KOPT-K1 (cell line): ENCODE results near the gene SNX9.
A peak's percentile ranks its signal among the peaks of the same experiment; 100 is the strongest.
"Not testable (repeated sequence)": the region's sequence is repeated elsewhere in the genome, so short reads cannot be mapped to it uniquely, and the experiment has no call there.

Source experiments
- H3K27ac ChIP-seq: fragments of 200-600 bp; sonication (generic); 2 replicates; pipeline ENCODE4 v1.5.1; 2016; ENCODE audit warnings: antibody characterized with exemption, mild to moderate bottlenecking, low read depth, low read length; ENCODE audit not compliant: poor library complexity, severe bottlenecking
- H3K36me3 ChIP-seq: fragments of 200-600 bp; sonication (generic); 2 replicates; pipeline ENCODE4 v1.5.1; 2017; ENCODE audit warnings: antibody characterized with exemption, mild to moderate bottlenecking, low read length, moderate library complexity; ENCODE audit not compliant: insufficient read depth
- H3K9me3 ChIP-seq: fragments of 200-600 bp; sonication (generic); 2 replicates; pipeline ENCODE4 v1.5.1; 2017; ENCODE audit warnings: antibody characterized with exemption, low read length, mild to moderate bottlenecking; ENCODE audit not compliant: insufficient read depth, poor library complexity, severe bottlenecking

Gene SNX9

DNA sequence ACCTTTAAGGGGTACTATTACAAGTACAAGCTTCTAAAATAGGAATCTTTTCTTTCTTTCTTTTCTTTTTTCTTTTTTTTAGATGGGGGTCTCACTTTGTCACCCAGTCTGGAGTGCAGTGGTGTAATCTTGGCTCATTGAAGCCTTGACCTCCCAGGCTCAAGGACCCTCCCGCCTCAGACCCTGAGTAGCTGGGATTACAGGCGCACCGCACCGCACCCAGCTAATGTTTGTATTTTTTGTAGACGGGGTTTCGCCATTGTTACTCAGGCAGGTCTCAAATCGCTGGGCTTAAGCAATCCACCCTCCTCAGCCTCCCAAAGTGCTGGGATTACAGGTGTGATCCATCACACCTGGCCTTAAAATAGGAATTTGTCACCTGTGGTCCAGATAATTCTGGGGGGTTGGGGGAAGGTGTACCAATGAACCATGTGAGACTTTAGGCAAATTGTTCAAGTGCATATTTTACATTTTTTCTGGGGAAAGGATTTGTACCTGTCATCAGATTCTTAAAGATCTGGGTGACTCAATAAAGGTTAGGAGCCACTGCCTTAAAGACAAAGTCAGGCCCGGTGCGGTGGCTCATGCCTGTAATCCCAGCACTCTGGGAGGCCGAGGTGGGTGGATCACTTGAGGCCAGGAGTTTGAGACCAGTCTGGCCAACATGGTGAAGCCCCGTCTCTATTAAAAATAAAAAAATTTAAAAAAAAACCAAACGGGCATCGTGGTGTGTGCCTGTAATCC is 139.0 kb downstream of the SNX9 start:
- H3K36me3 ChIP-seq = no peaks in the 10 kb centered on the region
- H3K9me3 ChIP-seq = peaks cover 26% of the 10 kb centered on the region
- H3K27ac ChIP-seq = peak overlapping the region; percentile 89

DNA sequence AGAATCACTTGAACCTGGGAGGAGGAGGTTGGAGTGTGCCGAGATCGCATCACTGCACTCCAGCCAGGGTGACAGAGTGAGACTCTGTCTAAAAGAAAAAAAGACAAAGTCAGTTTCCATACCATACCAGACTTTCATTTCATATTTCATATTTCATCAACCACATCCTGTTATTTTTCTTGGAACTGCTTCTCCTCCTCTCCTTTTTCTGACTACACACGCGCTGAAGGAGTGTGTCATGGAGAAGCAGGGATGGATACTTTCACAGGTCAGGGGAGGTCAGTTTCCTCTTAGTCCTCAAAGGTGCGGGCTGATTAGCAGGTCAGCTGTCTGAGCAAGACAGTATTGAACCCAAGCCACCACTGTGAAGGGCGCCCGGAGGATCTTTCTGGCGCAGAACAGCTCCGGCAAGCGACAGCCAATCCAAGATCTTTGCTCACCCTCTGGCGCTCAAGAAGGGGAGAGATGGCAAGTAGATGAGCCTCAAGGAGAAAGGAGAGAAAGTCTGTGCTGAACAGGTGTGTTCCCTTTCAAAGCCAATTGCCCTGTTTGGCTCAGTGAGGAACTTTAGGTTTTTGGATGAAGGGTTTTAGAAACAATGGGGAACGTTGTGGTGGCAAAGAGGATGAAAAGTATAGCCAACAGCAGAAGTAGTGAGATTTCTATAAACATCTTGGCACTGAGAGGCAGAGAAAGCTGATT is 139.7 kb downstream of the SNX9 start:
- Histone ChIP-seq H3K9me3 (peaks cover 24% of the 10 kb centered on the region), H3K36me3 (no peaks in the 10 kb centered on the region), H3K27ac (peak overlapping the region; percentile 89)

DNA sequence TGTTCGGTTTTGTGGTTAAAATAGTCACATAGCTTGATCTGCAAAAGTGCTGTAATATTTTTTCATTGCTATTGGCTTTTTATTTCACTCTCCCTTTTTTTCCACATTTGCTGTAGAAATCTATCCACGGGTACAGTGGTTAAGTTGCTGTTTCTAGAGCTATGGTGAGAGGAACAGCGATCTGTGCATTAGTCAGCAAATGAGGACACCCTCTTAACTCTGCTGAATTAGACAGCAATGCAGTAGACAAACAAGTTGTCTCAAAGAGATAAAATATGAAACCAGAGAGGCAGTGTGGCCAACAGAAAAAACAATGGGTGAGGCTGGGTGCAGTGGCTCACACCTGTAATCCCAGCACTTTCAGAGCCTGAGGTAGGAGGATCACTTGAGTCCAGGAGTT is 141.1 kb downstream of the SNX9 start:
- H3K9me3 ChIP-seq = peaks cover 10% of the 10 kb centered on the region
- H3K27ac ChIP-seq = peak overlapping the region; percentile 89
- H3K36me3 ChIP-seq = no peaks in the 10 kb centered on the region

DNA sequence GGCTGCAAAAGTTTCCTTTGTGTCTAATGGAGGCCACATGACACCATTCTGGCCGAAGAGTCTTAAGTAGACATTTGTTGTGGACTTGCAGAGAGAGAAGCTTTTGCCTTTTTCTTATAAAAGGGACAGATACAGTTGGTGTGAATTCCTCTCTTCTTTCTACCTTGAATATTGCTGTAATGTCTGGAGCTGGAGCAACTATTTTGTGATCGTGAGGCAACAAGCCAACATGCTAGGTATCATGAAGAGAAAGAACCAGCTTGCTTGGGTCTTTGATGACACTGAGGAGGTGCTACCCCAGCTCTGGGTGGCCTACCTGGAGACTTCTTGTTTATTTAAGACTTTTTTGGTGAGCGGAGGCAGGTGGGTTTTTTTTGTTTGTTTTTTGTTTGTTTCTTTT is 142.3 kb downstream of the SNX9 start:
- no peaks in the 10 kb centered on the region for H3K36me3 ChIP-seq
- H3K27ac ChIP-seq = no peak overlapping the region
- no peaks in the 10 kb centered on the region for H3K9me3 ChIP-seq

DNA sequence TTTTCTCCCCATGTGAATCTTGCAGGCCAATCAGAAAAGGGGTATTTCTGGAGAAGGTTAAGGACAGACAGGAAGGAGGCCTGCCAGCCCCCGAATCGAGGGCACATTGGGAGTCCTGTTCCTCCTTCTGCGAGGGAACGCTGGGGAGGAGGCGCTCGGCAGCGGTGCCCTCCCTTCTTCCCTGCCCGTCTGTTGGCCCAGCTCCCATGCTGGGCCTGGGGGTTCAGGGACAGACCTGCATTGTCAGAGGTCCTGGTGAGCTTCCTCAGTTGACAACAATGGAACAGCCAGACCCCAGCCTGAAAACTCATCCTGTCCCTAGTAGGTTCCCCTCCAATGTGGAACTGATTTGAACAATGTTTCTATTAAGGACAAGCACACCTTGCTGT is 143.5 kb downstream of the SNX9 start:
- no peaks in the 10 kb centered on the region for H3K36me3 ChIP-seq

DNA sequence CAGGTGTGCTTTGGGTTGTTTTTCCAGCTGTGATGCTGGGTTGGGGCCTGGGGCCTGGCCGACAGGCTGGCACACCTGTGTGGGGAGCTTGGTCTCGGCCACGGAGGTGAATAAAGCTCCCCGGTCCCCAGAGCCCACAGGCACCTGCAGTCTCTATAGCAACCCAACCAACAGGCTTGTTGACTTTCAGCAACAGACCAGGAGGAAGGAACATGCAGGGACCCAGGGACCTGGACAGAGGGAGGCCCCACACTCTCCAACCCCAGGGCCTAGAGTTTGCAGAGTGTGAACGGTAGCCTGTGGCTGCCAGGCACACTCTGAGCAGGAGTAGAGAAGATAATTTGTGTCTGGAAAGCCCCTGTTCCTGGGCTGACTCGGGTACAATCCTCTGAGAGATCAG is 144.0 kb downstream of the SNX9 start:
- Histone ChIP-seq H3K36me3 (no peaks in the 10 kb centered on the region), H3K27ac (no peak overlapping the region), H3K9me3 (no peaks in the 10 kb centered on the region)

More for the DNA sequence above, 143.5 kb downstream of the SNX9 start:
- Histone ChIP-seq H3K27ac (no peak overlapping the region), H3K9me3 (no peaks in the 10 kb centered on the region)

DNA sequence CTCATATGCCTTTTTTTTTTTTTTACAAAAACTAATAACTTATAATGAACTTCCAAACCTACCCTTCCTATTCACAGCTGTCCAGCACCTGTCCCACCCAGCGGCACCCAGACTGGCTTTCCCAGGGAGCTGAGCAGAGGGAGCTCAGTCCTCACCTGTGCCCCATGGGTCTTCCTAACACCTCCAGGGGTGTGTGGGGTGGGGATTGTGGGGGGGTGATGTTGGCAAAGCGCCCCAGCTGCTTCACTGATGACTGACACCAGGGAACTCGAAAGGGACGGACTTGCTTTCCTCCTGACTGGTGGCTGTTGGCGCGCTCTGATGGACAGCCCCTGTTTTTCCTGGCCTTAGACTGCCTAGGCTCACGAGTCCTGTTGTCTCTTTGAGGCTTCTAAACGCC is 144.4 kb downstream of the SNX9 start:
- no peaks in the 10 kb centered on the region for H3K36me3 ChIP-seq
- H3K9me3 ChIP-seq = no peaks in the 10 kb centered on the region
- H3K27ac ChIP-seq = no peak overlapping the region

DNA sequence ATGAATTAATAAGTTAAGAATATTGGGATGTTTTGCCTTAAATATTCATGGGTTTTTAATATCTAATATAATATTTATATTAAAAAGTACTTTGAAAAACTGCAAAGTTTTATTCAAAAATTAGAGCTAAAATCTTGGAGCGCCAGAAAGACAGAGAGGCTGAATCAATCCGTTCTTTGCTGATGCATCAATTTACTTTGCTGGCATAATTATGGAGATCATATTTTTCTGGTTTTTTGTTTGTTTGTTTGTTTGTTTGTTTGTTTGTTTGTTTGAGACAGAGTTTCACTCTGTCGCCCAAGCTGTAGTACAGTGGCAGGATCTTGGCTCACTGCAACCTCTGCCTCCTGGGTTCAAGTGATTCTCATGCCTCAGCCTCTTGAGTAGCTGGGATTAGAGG is 149.1 kb downstream of the SNX9 start:
- H3K27ac ChIP-seq, H3K9me3 ChIP-seq, H3K36me3 ChIP-seq: not testable (repeated sequence)

DNA sequence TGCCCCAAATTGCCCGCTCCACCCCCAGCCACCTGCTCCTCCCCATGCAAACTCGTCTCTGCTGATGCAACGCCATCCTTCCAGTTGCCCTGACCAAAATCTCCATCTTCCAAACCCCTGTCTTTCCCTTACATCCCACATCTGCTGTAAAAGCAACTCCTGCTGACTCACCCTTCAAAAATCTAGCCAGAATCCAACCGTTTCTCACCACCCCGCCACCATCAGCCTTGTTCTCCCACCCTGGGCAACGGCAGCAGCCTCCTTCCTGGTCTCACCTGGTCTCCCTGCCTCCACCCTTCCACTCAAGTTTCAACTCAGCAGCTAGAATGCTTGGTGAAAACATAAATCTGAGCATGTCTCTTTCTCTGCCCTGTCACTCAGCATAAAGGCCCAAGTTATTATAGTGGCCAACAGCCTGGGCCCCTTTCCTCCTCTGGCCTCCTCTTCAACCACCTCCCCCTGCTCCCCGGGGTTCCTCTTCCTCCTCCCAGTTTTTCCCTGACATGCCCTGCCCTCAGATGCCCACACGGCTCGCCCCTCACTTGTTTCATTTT is 151.4 kb downstream of the SNX9 start:
- no peaks in the 10 kb centered on the region for H3K9me3 ChIP-seq
- H3K27ac ChIP-seq = no peak overlapping the region
- no peaks in the 10 kb centered on the region for H3K36me3 ChIP-seq

DNA sequence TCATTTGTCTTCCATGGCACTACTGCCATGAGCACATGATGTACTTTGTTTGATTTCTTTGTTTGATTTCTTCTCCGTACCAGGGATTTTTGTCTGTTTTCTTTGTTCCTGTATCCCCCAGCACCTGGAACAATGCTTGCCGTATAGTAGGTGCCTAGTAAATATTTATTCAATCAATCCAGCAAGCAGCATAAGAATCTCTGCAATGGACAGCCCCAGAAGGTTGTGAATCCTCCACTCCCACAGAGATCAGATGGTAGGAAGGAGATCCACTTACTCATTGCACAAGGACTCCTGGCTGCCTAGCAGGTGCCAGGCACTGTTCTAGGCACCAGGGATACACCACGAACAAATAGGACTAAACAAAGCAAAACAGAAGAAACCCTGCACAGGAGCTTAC is 151.9 kb downstream of the SNX9 start:
- Histone ChIP-seq H3K27ac (no peak overlapping the region), H3K36me3 (no peaks in the 10 kb centered on the region), H3K9me3 (no peaks in the 10 kb centered on the region)

DNA sequence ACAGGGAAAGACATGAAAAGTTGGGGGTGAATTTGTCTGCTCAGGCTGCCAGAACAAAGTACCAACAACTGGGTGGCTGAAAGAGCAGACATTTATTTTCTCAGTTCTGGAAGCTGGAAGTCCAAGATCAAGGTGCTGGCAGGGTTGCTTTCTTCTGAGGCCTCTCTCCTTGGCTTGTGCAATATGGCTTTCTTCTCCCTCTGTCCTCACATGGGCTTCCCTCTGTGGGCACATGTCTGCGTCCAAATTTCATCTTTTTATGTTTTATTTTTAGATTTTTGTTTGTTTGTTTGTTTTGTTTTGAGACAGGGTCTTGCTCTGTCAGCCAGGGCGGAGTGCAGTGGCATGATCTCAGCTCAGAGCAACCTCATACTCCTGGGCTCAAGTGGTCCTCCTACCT is 152.4 kb downstream of the SNX9 start:
- H3K36me3 ChIP-seq = no peaks in the 10 kb centered on the region
- H3K9me3 ChIP-seq = no peaks in the 10 kb centered on the region
- no peak overlapping the region for H3K27ac ChIP-seq

DNA sequence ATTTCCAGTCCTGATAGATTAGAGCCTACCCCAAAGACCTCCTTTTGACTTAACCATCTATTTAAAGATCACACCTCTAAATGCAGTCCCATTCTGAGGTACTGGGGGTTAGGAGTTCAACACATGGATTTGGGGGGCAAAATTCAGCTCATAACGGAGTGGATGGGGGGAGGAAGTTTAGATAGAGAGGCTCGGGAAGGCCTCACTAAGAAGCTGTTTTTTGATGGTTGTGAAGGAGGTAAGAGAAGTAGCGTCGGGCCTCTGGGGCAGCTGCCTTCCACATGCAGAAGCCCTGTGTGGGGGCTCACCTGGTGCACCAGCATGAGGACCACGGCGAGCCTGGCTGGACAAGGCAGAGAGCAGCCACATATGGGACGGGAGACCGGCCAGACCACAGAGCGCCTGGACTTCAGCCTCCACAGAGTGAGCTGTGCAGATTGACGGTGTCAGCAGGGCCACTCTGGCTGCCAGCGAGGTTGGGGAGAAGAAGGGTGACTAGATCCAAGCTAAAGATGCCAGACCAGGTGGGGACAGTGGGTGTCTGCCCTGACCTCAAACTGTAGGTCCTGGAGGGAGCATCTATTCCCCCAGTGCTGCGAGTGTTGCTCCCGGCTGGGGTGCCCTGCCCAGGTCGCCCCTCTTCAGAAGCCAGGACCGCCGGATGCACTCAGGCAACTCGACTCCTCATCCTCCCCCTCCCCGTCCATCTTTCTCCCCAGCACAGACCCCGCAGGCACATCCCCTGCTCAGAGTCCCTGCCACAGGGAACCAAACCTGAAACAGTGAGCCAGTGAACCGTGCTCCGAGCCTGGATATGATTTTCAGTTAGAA is 153.5 kb downstream of the SNX9 start:
- Histone ChIP-seq H3K36me3 (no peaks in the 10 kb centered on the region), H3K27ac (no peak overlapping the region), H3K9me3 (no peaks in the 10 kb centered on the region)

DNA sequence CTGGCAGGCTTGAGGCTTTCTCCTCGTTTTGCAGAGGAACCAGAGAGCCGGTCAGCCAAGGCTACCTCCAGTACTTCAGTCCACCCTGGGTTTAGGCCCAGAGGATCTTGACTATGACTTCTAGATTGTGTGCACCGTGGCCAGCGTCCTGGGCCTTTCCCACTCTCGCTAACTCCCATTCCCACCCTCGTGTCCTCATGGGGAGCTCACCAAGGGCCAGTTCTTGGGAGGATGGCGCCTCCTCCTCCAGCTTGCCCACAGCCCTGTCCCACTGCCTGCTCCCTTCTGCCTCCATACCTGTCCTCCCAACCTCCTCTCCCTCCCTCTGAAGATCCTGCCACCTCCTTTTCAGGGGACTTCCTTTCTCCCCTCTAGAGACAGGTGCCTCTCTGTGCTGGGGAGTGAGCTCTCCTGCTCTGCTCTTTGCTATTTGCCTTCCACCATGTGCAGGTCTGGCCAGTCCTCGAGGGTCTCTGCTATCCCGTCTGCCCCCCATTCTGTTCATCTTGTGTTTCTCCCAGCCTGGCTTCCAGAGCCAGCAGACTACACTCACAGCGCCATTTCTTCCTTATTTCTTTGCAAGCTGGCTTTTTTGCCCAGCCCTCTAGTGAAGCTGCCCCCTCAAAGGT is 154.2 kb downstream of the SNX9 start:
- Histone ChIP-seq H3K36me3 (no peaks in the 10 kb centered on the region), H3K27ac (no peak overlapping the region), H3K9me3 (no peaks in the 10 kb centered on the region)

DNA sequence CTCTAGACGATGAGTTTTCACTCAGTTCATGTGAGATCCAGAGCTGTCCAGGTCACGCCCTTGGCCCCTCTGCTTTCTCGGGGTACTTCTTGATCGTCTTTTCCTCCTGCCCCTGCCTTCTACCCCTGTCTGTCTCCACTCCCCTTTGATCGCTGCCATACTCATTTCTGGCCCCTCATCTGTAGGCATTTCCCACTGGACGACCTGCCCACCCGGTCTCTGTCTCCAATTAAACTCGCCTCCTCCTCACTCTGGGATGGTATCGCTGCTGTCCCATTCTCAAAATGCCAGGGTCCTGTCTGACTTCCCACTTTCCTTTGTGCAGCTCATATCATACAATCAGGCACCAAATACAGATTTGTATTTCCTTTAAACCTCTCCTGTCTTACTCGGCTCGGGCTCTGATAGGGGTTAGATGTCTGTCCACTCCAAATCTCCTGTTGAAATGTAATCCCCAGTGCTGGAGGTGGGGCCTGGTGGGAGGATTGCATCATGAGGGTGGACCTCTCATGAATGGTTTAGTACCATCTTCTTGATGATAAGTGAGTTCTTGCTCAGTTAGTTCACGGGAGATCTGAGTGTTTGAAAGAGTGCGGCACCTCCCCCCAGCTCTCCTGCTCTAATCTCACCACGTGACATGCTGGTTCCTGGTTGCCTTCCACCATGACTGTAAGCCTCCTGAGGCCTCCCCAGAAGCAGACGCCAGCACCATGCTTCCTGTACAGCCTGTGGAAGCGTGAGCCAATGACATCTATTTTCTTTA is 155.2 kb downstream of the SNX9 start:
- H3K36me3 ChIP-seq = no peaks in the 10 kb centered on the region
- H3K9me3 ChIP-seq = no peaks in the 10 kb centered on the region
- H3K27ac ChIP-seq = no peak overlapping the region
